Renal cortex interstitium (tissue), 15 donors: ENCODE results near the gene UBTF. TPM values are rescaled to one million over a fixed set of nuclear protein-coding genes. Genes with fewer than 3 reads are reported as not detected.

Experiments used
- DNase-seq, 11 donors: peaks; one replicate each; pipeline ENCODE4 v3.0.0-alpha.2; 2013; ENCODE audit warnings: low read depth in 9 of 11, low spot score in 4 of 11; ENCODE audit errors: extremely low read depth in 1 of 11
- long read RNA-seq, 16 experiments: transcript quantifications; one replicate each; lab custom pipeline, GENCODE V29; 2026
- polyA plus RNA-seq, 3 donors: library from polyadenylated mRNA; unstranded; fragments of 120-200 nt; gene quantifications; one replicate each; pipeline ENCODE4 v1.2.1, GENCODE V29; 2013; ENCODE audit not compliant: insufficient read length in 3 of 3

Gene UBTF
- polyA plus RNA-seq = 100 to 1,000 TPM; 110 to 143 (median 121) TPM
- long read RNA-seq, donor 1, full-length matches to known transcripts = 3 of 3 reads
- long read RNA-seq, donor 1, partial matches to known transcripts = 0 of 3 reads
- long read RNA-seq, donor 1, other reads (novel, unspliced or antisense) = 0 of 3 reads
- long read RNA-seq, donor 2, full-length matches to known transcripts = 3 of 15 reads
- long read RNA-seq, donor 2, partial matches to known transcripts = 12 of 15 reads
- long read RNA-seq, donor 2, other reads (novel, unspliced or antisense) = 0 of 15 reads
- long read RNA-seq, donor 3, full-length matches to known transcripts = 9 of 44 reads
- long read RNA-seq, donor 3, partial matches to known transcripts = 35 of 44 reads
- long read RNA-seq, donor 3, other reads (novel, unspliced or antisense) = 0 of 44 reads
- long read RNA-seq, donor 4, full-length matches to known transcripts = 4 of 15 reads
- long read RNA-seq, donor 4, partial matches to known transcripts = 11 of 15 reads
- long read RNA-seq, donor 4, other reads (novel, unspliced or antisense) = 0 of 15 reads
- long read RNA-seq, donor 5 = 0 reads
- long read RNA-seq, donor 6, full-length matches to known transcripts = 4 of 11 reads
- long read RNA-seq, donor 6, partial matches to known transcripts = 7 of 11 reads
- long read RNA-seq, donor 6, other reads (novel, unspliced or antisense) = 0 of 11 reads
- long read RNA-seq, donor 7, partial matches to known transcripts = 16 of 18 reads
- long read RNA-seq, donor 7, other reads (novel, unspliced or antisense) = 0 of 18 reads
- long read RNA-seq, donor 8 = 0 reads
- long read RNA-seq, donor 9, full-length matches to known transcripts = 8 of 30 reads
- long read RNA-seq, donor 9, partial matches to known transcripts = 22 of 30 reads
- long read RNA-seq, donor 9, other reads (novel, unspliced or antisense) = 0 of 30 reads
- long read RNA-seq, donor 10, partial matches to known transcripts = 11 of 14 reads
- long read RNA-seq, donor 10, other reads (novel, unspliced or antisense) = 0 of 14 reads
- long read RNA-seq, donor 11, full-length matches to known transcripts = 9 of 22 reads
- long read RNA-seq, donor 11, partial matches to known transcripts = 13 of 22 reads
- long read RNA-seq, donor 11, other reads (novel, unspliced or antisense) = 0 of 22 reads
- long read RNA-seq, donor 12, full-length matches to known transcripts = 1 of 1 reads
- long read RNA-seq, donor 12, partial matches to known transcripts = 0 of 1 reads
- long read RNA-seq, donor 12, other reads (novel, unspliced or antisense) = 0 of 1 reads
- long read RNA-seq, donor 13 = 0 reads
- long read RNA-seq, donor 14, full-length matches to known transcripts = 5 of 5 reads
- long read RNA-seq, donor 14, partial matches to known transcripts = 0 of 5 reads
- long read RNA-seq, donor 14, other reads (novel, unspliced or antisense) = 0 of 5 reads
- long read RNA-seq, donor 15, full-length matches to known transcripts = 2 of 7 reads
- long read RNA-seq, donor 15, partial matches to known transcripts = 5 of 7 reads
- long read RNA-seq, donor 15, other reads (novel, unspliced or antisense) = 0 of 7 reads
- long read RNA-seq, donor 16, full-length matches to known transcripts = 23 of 133 reads
- long read RNA-seq, donor 16, partial matches to known transcripts = 110 of 133 reads
- long read RNA-seq, donor 16, other reads (novel, unspliced or antisense) = 0 of 133 reads

- DNase-seq = peak in 5 of 11 donors; percentile 65 to 76 (median 71)
Measured at GRCh38 chr17:44219616-44220212, at the start of gene UBTF. Gene UBTF (minus strand): TSS chr17:44219675. CDS start chr17:44218229, 1,446 bp downstream.

- no peak for DNase-seq
Measured at GRCh38 chr17:44268709-44269534, 49.4 kb upstream of the UBTF start.

- no peak for DNase-seq
Measured at GRCh38 chr17:44267818-44268490, 48.5 kb upstream of the UBTF start, which contains the start of gene SLC4A1. Gene SLC4A1 (minus strand): TSS chr17:44268135. CDS start chr17:44262866, 5,269 bp downstream.

GRCh38 chr17:44267165-44267455 is 47.6 kb upstream of the UBTF start:
- no peak for DNase-seq

- no peak for DNase-seq
Measured at GRCh38 chr17:44266402-44267164, 47.1 kb upstream of the UBTF start.

GRCh38 chr17:44263345-44263902 is 43.9 kb upstream of the UBTF start:
- no peak for DNase-seq

GRCh38 chr17:44262654-44263225 is 43.3 kb upstream of the UBTF start:
- DNase-seq = no peak

- DNase-seq = no peak
Measured at GRCh38 chr17:44260296-44260695, 40.8 kb upstream of the UBTF start.

GRCh38 chr17:44258811-44259351 is 39.4 kb upstream of the UBTF start:
- no peak for DNase-seq

GRCh38 chr17:44257815-44258760 is 38.6 kb upstream of the UBTF start:
- DNase-seq = no peak

- no peak for DNase-seq
Measured at GRCh38 chr17:44256671-44257070, 37.2 kb upstream of the UBTF start.

- DNase-seq = no peak
Measured at GRCh38 chr17:44255915-44256314, 36.4 kb upstream of the UBTF start.

- no peak for DNase-seq
Measured at GRCh38 chr17:44254361-44255095, 35.1 kb upstream of the UBTF start.
